CD14-positive monocyte (primary cell): Measurements from ENCODE around the gene TRIM65. TPM values are rescaled to one million over a fixed set of nuclear protein-coding genes. Genes with fewer than 3 reads are reported as not detected.

Experiments used
- DNase-seq, 3 donors: peaks; one replicate each; pipeline ENCODE4 v3.0.0-alpha.2; 2011 to 2022
- H2AFZ ChIP-seq: 2 replicates; pipeline ENCODE4 v1.6.0; 2012; ENCODE audit warnings: mild to moderate bottlenecking, low read depth, low read length, inconsistent platforms; ENCODE audit not compliant: insufficient read depth, poor library complexity, severe bottlenecking
- H3K27ac ChIP-seq, 2 donors: 1 replicate in 1 of 2; 2 replicates in 1 of 2; pipeline ENCODE4 v1.5.1; 2012 to 2013; ENCODE audit warnings: low read length in 2 of 2, control low read depth in 1 of 2, inconsistent platforms in 1 of 2, low read depth in 1 of 2, mild to moderate bottlenecking in 1 of 2
- H3K27me3 ChIP-seq, 2 donors: one replicate each; pipeline versions ENCODE4 v1.6.0 to v1.6.1; 2011 to 2013; ENCODE audit warnings: low read length in 2 of 2; ENCODE audit not compliant: control insufficient read depth in 2 of 2, insufficient read depth in 2 of 2
- H3K36me3 ChIP-seq, 2 donors: replicated peaks in 1 of 2; 1 replicate in 1 of 2; 2 replicates in 1 of 2; pipeline versions ENCODE4 v1.5.1 to v1.6.1; 2012 to 2013; ENCODE audit warnings: low read length in 2 of 2, control low read depth in 1 of 2, inconsistent platforms in 1 of 2, mild to moderate bottlenecking in 1 of 2; ENCODE audit not compliant: insufficient read depth in 2 of 2, control insufficient read depth in 1 of 2
- H3K4me1 ChIP-seq, 2 donors: 1 replicate in 1 of 2; 2 replicates in 1 of 2; pipeline versions ENCODE4 v1.5.1 to v1.6.1; 2012 to 2013; ENCODE audit warnings: low read length in 2 of 2, control low read depth in 1 of 2, inconsistent platforms in 1 of 2, mild to moderate bottlenecking in 1 of 2, moderate library complexity in 1 of 2; ENCODE audit not compliant: insufficient read depth in 2 of 2, control insufficient read depth in 1 of 2
- H3K4me2 ChIP-seq: replicated peaks from 2 replicates; pipeline ENCODE3; 2012; ENCODE audit warnings: low read length, moderate library complexity, mild to moderate bottlenecking; ENCODE audit not compliant: poor library complexity, severe bottlenecking; ENCODE audit errors: extremely low read depth
- H3K4me3 ChIP-seq, 3 experiments: fragments of 200-600 bp in 1 of 3; sonication (generic) in 1 of 3; replicated peaks in 1 of 3; 1 replicate in 2 of 3; 2 replicates in 1 of 3; pipeline ENCODE4 v1.5.1; 2011 to 2013; ENCODE audit warnings: low read length in 3 of 3, mild to moderate bottlenecking in 3 of 3, control low read depth in 2 of 3, low read depth in 2 of 3, inconsistent platforms in 1 of 3, moderate library complexity in 1 of 3
- H3K79me2 ChIP-seq: 2 replicates; pipeline ENCODE4 v1.6.0; 2012; ENCODE audit warnings: mild to moderate bottlenecking, control low read depth, inconsistent platforms, low read length, moderate library complexity; ENCODE audit not compliant: insufficient read depth
- H3K9ac ChIP-seq: 2 replicates; pipeline ENCODE4 v1.6.0; 2017; ENCODE audit warnings: low read length, mild to moderate bottlenecking; ENCODE audit not compliant: insufficient read depth, poor library complexity, severe bottlenecking
- H3K9me3 ChIP-seq, 2 donors: replicated peaks in 1 of 2; 1 replicate in 1 of 2; 2 replicates in 1 of 2; pipeline versions ENCODE4 v1.5.1 to v1.6.1; 2012 to 2013; ENCODE audit warnings: low read length in 2 of 2, control low read depth in 1 of 2; ENCODE audit not compliant: control insufficient read depth in 1 of 2, insufficient read depth in 1 of 2
- H4K20me1 ChIP-seq: 2 replicates; pipeline ENCODE4 v1.6.0; 2012; ENCODE audit warnings: mild to moderate bottlenecking, low read length, control low read depth, moderate library complexity; ENCODE audit not compliant: insufficient read depth
- H3K27ac Mint-ChIP-seq, 7 donors: one replicate each; pipeline ENCODE4 v1.8.0; 2020; ENCODE audit warnings: mild to moderate bottlenecking in 7 of 7, mixed read lengths in 7 of 7, moderate library complexity in 6 of 7, inconsistent platforms in 2 of 7
- H3K27me3 Mint-ChIP-seq, 3 donors: one replicate each; pipeline ENCODE4 v1.8.0; 2021 to 2022; ENCODE audit warnings: low read depth in 3 of 3, mild to moderate bottlenecking in 3 of 3, mixed read lengths in 3 of 3, moderate library complexity in 3 of 3, inconsistent platforms in 1 of 3
- H3K36me3 Mint-ChIP-seq, 2 donors: one replicate each; pipeline ENCODE4 v1.8.0; 2020; ENCODE audit warnings: mixed read lengths in 2 of 2, inconsistent platforms in 1 of 2, mild to moderate bottlenecking in 1 of 2
- H3K4me1 Mint-ChIP-seq: one replicate; pipeline ENCODE4 v1.8.0; 2020; ENCODE audit warnings: mild to moderate bottlenecking, mixed read lengths
- H3K4me3 Mint-ChIP-seq, 2 donors: one replicate each; pipeline ENCODE4 v1.8.0; 2020; ENCODE audit warnings: mild to moderate bottlenecking in 2 of 2, mixed read lengths in 2 of 2, moderate library complexity in 1 of 2
- H3K9me3 Mint-ChIP-seq, 7 donors: one replicate each; pipeline ENCODE4 v1.8.0; 2020 to 2022; ENCODE audit warnings: mixed read lengths in 7 of 7, mild to moderate bottlenecking in 6 of 7, moderate library complexity in 6 of 7, inconsistent platforms in 2 of 7
- WGBS: methylation state at CpG from one replicate; pipeline ENCODE4 v1.1.5; 2013; ENCODE audit warnings: missing lambda C conversion rate; ENCODE audit not compliant: insufficient coverage; 5-methylcytosine and 5-hydroxymethylcytosine counted together
- intact Hi-C, 2 donors: fragments of 100-400 bp; cut with micrococcal nuclease; formaldehyde crosslinking; loops; one replicate each; pipeline versions ENCODE4 v1.15.0 to v1.15.1; 2023
- polyA plus RNA-seq, 3 donors: library from polyadenylated mRNA; depleted of rRNA in 1 of 3; unstranded in 2 of 3; stranded (reverse) in 1 of 3; fragments of 300-500 nt in 2 of 3; fragments of >200 nt in 1 of 3; fragmentation: Illumina TruSeq in 2 of 3; gene quantifications; 1 replicate in 2 of 3; 2 replicates in 1 of 3; pipeline ENCODE4 v1.2.3, GENCODE V29; 2012 to 2021
- TF ChIP-seq, protein P1 (sequence below): fragments of 200-600 bp; IDR thresholded peaks from one replicate; pipeline ENCODE4 v1.8.0; 2022; ENCODE audit warnings: antibody characterized with exemption, mild to moderate bottlenecking

Gene TRIM65
- polyA plus RNA-seq, 3 donors = 5.6 to 10.4 (median 5.9) TPM

DNA sequence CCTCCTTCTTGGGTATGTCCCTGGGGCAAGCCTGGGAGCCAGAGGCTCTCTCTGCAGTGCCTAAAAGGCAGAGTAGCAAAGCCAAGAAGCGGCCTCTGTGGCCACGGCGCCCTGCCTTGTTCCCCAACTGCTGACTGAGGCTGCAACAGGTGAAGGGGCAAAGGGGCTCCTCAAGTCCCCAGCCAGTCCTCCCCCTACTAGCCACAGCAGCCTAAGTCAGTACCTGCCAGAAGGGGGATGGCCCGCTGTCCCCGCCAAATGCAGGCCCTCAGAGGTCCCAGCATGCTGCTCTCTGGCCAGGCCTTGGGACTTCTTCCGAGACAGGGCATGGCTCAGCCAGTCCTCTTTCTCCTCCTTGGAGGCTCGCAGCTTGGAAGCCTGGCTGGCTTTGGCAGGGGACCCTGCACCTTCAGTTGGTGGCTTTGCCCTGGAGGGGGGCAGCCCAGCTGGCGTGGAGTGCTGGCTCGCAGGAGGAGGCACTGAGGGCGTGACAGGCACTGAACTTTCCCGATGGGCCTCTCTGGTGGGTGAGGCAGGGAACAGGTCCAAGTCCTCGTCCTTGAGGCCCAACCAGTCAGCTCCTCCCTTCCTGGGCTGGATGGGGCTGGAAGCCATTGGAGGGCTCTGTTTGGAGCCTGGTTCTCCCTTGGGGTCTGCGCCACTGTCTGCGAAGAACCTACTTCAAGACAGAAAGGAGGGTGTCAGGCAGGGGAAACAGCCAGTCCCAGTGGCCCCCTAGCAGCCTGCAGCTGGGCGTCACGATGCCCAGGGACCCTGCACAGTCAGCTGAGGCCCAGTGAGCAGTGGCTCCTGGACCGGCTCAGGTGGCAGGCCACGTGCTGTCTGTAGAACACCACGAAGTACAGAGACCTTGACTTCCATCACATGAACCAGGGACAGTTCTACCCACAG lies 26.5 kb upstream of the TRIM65 start:
- Histone ChIP-seq H3K9me3 (no peaks in the 10 kb centered on the region), H3K9ac (no peak overlapping the region), H3K27ac (no peak overlapping the region), H3K4me2 (no peak overlapping the region), H3K27me3 (no peaks in the 10 kb centered on the region), H2AFZ (no peak overlapping the region), H3K36me3 (no peaks in the 10 kb centered on the region), H4K20me1 (no peaks in the 10 kb centered on the region), H3K79me2 (no peaks in the 10 kb centered on the region), H3K4me1 (peaks cover 0 to 8% of the 10 kb centered on the region in 2 donors), H3K4me3 (no peak overlapping the region)
- Mint-ChIP-seq H3K27me3 (peaks cover 0 to 3% (median 0%) of the 10 kb centered on the region in 3 donors), H3K9me3 (no peaks in the 10 kb centered on the region), H3K4me3 (no peak overlapping the region), H3K27ac (no peak overlapping the region), H3K36me3 (no peaks in the 10 kb centered on the region), H3K4me1 (peaks cover 8% of the 10 kb centered on the region)
- WGBS = 94% methylated on average over 13 of the region's 19 CpGs
- TF ChIP-seq, protein P1, sequence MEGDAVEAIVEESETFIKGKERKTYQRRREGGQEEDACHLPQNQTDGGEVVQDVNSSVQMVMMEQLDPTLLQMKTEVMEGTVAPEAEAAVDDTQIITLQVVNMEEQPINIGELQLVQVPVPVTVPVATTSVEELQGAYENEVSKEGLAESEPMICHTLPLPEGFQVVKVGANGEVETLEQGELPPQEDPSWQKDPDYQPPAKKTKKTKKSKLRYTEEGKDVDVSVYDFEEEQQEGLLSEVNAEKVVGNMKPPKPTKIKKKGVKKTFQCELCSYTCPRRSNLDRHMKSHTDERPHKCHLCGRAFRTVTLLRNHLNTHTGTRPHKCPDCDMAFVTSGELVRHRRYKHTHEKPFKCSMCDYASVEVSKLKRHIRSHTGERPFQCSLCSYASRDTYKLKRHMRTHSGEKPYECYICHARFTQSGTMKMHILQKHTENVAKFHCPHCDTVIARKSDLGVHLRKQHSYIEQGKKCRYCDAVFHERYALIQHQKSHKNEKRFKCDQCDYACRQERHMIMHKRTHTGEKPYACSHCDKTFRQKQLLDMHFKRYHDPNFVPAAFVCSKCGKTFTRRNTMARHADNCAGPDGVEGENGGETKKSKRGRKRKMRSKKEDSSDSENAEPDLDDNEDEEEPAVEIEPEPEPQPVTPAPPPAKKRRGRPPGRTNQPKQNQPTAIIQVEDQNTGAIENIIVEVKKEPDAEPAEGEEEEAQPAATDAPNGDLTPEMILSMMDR = no peak
- intact Hi-C loops = no loop called here
- no peak for DNase-seq

- Histone ChIP-seq H3K4me1 (peaks cover 0 to 4% of the 10 kb centered on the region in 2 donors), H3K36me3 (no peaks in the 10 kb centered on the region), H3K79me2 (no peaks in the 10 kb centered on the region), H3K9ac (no peak overlapping the region), H2AFZ (no peak overlapping the region), H3K4me3 (no peak overlapping the region), H3K9me3 (no peaks in the 10 kb centered on the region), H3K27me3 (no peaks in the 10 kb centered on the region), H3K27ac (no peak overlapping the region), H3K4me2 (no peak overlapping the region), H4K20me1 (no peaks in the 10 kb centered on the region)
- intact Hi-C loops = no loop called here
- DNase-seq = no peak
- Mint-ChIP-seq H3K4me1 (peaks cover 4% of the 10 kb centered on the region), H3K27me3 (peaks cover 0 to 3% (median under 1%) of the 10 kb centered on the region in 3 donors), H3K9me3 (no peaks in the 10 kb centered on the region), H3K4me3 (no peak overlapping the region), H3K27ac (peak overlapping the region in 3 of 7 donors; percentile 47 to 55 (median 49)), H3K36me3 (no peaks in the 10 kb centered on the region)
- WGBS = 96% methylated on average over 17 of the region's 18 CpGs
- TF ChIP-seq, protein P1 = no peak
Measured at GRCh38 chr17:75922173-75922961, 25.6 kb upstream of the TRIM65 start.
